ENCODE measurements around the gene RXRA. TPM values are rescaled to one million over a fixed set of nuclear protein-coding genes. Genes with fewer than 3 reads are reported as not detected.

The RXRA gene
- total and polyA plus RNA-seq, 2 donors (not counting 1 experiment from before 2014, with no cell fraction given): 2.6 to 6.8 TPM

DNA sequence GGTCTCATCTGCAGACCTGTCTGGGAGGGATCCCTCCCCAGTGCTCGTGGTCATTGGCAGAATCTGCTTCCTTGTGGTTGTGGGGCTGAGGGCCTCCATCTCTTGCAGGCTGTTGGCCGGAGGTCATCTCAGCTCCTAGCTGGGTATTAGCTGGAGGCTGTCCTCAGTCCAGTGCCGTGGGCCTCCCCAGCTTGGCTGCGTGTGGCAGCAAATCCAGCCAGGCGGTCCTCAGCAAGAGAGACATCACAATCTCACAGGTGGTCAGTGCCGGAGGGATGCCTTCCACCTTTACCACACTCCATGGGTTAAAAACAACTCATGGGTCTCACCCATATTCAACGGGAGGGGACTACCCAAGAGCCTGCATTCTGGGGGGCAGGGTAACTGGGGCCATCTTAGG, 155.5 kb downstream of the RXRA start:
- H3K36me3 ChIP-seq (replicated peaks in 1 of 2; ENCODE audit: control extremely low read depth in 1 of 2, control insufficient read depth in 1 of 2, extremely low read depth in 1 of 2, insufficient read depth in 2 of 2, low read length in 1 of 2): no peaks in the 10 kb centered on the region
- H4K20me1 ChIP-seq (ENCODE audit: control insufficient read depth, insufficient read depth, low read length, poor library complexity, severe bottlenecking): no peaks in the 10 kb centered on the region
- H3K9me3 Mint-ChIP-seq (ENCODE audit: insufficient read depth): no peaks in the 10 kb centered on the region
- H3K27me3 Mint-ChIP-seq: peaks cover 4% of the 10 kb centered on the region
- no peak overlapping the region for H3K4me3 Mint-ChIP-seq
- no peak overlapping the region for H2AFZ ChIP-seq (ENCODE audit: insufficient read depth, low read depth, low read length, poor library complexity, severe bottlenecking)
- peaks cover 0 to 14% (median 1%) of the 10 kb centered on the region in 3 donors for H3K9me3 ChIP-seq (ENCODE audit: control extremely low read depth in 1 of 3, control insufficient read depth in 2 of 3, insufficient read depth in 1 of 3, low read length in 2 of 3)
- H3K9ac ChIP-seq (ENCODE audit: low read length): no peak overlapping the region
- ChIA-PET CTCF (no interaction called here), POLR2A (no interaction called here)
- no peak for TF ChIP-seq EZH2 (IDR thresholded peaks at IDR 0.05; ENCODE audit: borderline replicate concordance, insufficient read depth, low read depth, low read length, poor library complexity, severe bottlenecking)
- TF ChIP-seq, protein P1, sequence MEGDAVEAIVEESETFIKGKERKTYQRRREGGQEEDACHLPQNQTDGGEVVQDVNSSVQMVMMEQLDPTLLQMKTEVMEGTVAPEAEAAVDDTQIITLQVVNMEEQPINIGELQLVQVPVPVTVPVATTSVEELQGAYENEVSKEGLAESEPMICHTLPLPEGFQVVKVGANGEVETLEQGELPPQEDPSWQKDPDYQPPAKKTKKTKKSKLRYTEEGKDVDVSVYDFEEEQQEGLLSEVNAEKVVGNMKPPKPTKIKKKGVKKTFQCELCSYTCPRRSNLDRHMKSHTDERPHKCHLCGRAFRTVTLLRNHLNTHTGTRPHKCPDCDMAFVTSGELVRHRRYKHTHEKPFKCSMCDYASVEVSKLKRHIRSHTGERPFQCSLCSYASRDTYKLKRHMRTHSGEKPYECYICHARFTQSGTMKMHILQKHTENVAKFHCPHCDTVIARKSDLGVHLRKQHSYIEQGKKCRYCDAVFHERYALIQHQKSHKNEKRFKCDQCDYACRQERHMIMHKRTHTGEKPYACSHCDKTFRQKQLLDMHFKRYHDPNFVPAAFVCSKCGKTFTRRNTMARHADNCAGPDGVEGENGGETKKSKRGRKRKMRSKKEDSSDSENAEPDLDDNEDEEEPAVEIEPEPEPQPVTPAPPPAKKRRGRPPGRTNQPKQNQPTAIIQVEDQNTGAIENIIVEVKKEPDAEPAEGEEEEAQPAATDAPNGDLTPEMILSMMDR (IDR thresholded peaks at IDR 0.05): no peak
- DNase-seq: no peak
- H3K4me2 ChIP-seq (replicated peaks; ENCODE audit: low read depth, low read length, poor library complexity, severe bottlenecking): no peak overlapping the region
- no peaks in the 10 kb centered on the region for H3K27me3 ChIP-seq (replicated peaks in 1 of 4; ENCODE audit: control extremely low read depth in 1 of 4, control insufficient read depth in 3 of 4, insufficient read depth in 4 of 4, low read length in 3 of 4)
- H3K4me3 ChIP-seq (ENCODE audit: control extremely low read depth in 1 of 5, extremely low read depth in 1 of 5, insufficient read depth in 1 of 5, low read depth in 2 of 5, low read length in 4 of 5): no peak overlapping the region
- peaks cover 24% of the 10 kb centered on the region for H3K4me1 Mint-ChIP-seq
- no peak overlapping the region for H3K27ac Mint-ChIP-seq
- 93% methylated on average over 7 of the region's 7 CpGs for WGBS (ENCODE audit: insufficient coverage)
- no peak overlapping the region for H3K27ac ChIP-seq (ENCODE audit: low read length in 2 of 2)
- ATAC-seq (ENCODE audit: low read depth): no peak
- H3K79me2 ChIP-seq (ENCODE audit: control insufficient read depth, insufficient read depth, low read length): no peaks in the 10 kb centered on the region
- H3K4me1 ChIP-seq (ENCODE audit: control insufficient read depth in 2 of 2, insufficient read depth in 2 of 2, low read length in 2 of 2): peaks cover 25 to 38% of the 10 kb centered on the region in 2 donors
- intact Hi-C loops (cut with micrococcal nuclease): no loop called here

DNA sequence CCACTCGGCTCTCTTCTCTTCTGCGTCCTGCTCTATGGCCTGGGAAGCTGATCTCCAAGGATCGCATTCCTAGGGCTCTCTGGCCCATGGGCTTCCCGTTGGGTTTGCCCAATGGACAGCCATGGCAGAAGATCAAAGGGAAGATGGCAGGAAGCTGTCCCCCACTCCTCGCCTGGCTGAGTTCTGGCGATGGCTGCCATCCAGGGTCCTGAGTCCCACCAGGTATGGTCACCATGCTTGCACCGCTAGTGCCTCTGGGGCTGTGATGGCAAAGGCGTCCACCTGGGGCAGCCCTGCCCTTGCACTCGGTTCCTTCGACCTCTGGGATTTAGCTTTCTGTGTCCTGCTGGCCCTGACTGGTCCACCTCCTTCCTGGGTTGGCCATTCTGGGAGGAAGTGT, 156.0 kb downstream of the RXRA start:
- intact Hi-C loops (cut with micrococcal nuclease): no loop called here
- H3K4me1 Mint-ChIP-seq: peaks cover 28% of the 10 kb centered on the region
- 90% methylated on average over 10 of the region's 10 CpGs for WGBS (ENCODE audit: insufficient coverage)
- no peak overlapping the region for H3K4me3 ChIP-seq (ENCODE audit: control extremely low read depth in 1 of 5, extremely low read depth in 1 of 5, insufficient read depth in 1 of 5, low read depth in 2 of 5, low read length in 4 of 5)
- H3K27me3 ChIP-seq (replicated peaks in 1 of 4; ENCODE audit: control extremely low read depth in 1 of 4, control insufficient read depth in 3 of 4, insufficient read depth in 4 of 4, low read length in 3 of 4): no peaks in the 10 kb centered on the region
- H3K4me3 Mint-ChIP-seq: no peak overlapping the region
- H4K20me1 ChIP-seq (ENCODE audit: control insufficient read depth, insufficient read depth, low read length, poor library complexity, severe bottlenecking): no peaks in the 10 kb centered on the region
- ATAC-seq (ENCODE audit: low read depth) (no peak), DNase-seq (no peak)
- peaks cover 29 to 35% of the 10 kb centered on the region in 2 donors for H3K4me1 ChIP-seq (ENCODE audit: control insufficient read depth in 2 of 2, insufficient read depth in 2 of 2, low read length in 2 of 2)
- POLR2A ChIA-PET: no interaction called here
- H3K27ac Mint-ChIP-seq: no peak overlapping the region
- no peaks in the 10 kb centered on the region for H3K79me2 ChIP-seq (ENCODE audit: control insufficient read depth, insufficient read depth, low read length)
- peaks cover 0 to 10% (median 0%) of the 10 kb centered on the region in 3 donors for H3K9me3 ChIP-seq (ENCODE audit: control extremely low read depth in 1 of 3, control insufficient read depth in 2 of 3, insufficient read depth in 1 of 3, low read length in 2 of 3)
- CTCF ChIA-PET: no interaction called here
- peaks cover 4% of the 10 kb centered on the region for H3K27me3 Mint-ChIP-seq
- no peak overlapping the region for H3K27ac ChIP-seq (ENCODE audit: low read length in 2 of 2)
- H3K36me3 ChIP-seq (replicated peaks in 1 of 2; ENCODE audit: control extremely low read depth in 1 of 2, control insufficient read depth in 1 of 2, extremely low read depth in 1 of 2, insufficient read depth in 2 of 2, low read length in 1 of 2): no peaks in the 10 kb centered on the region
- H3K9ac ChIP-seq (ENCODE audit: low read length): no peak overlapping the region
- no peak overlapping the region for H3K4me2 ChIP-seq (replicated peaks; ENCODE audit: low read depth, low read length, poor library complexity, severe bottlenecking)
- TF ChIP-seq, protein P1 (IDR thresholded peaks at IDR 0.05): no peak
- TF ChIP-seq EZH2 (IDR thresholded peaks at IDR 0.05; ENCODE audit: borderline replicate concordance, insufficient read depth, low read depth, low read length, poor library complexity, severe bottlenecking): no peak
- no peaks in the 10 kb centered on the region for H3K9me3 Mint-ChIP-seq (ENCODE audit: insufficient read depth)
- no peak overlapping the region for H2AFZ ChIP-seq (ENCODE audit: insufficient read depth, low read depth, low read length, poor library complexity, severe bottlenecking)
